Retinal pigment epithelial cell (primary cell): ENCODE data around the gene PPP4R3A.
"Not testable (repeated sequence)": the region's sequence is repeated elsewhere in the genome, so short reads cannot be mapped to it uniquely, and the experiment has no call there.

Source experiments
- DNase-seq: peaks from one replicate; pipeline ENCODE4 v3.0.0-alpha.2; 2010; ENCODE audit warnings: low read depth
- H3K4me3 ChIP-seq: 2 replicates; pipeline ENCODE4 v1.5.1; 2011; ENCODE audit warnings: mild to moderate bottlenecking, low read length, control low read depth, moderate library complexity
- TF ChIP-seq, protein P1 (sequence below): conservative IDR thresholded peaks from 2 replicates; pipeline ENCODE4 v1.5.1; 2011; ENCODE audit warnings: low read depth, low read length, control low read depth, inconsistent platforms

Gene PPP4R3A

DNA sequence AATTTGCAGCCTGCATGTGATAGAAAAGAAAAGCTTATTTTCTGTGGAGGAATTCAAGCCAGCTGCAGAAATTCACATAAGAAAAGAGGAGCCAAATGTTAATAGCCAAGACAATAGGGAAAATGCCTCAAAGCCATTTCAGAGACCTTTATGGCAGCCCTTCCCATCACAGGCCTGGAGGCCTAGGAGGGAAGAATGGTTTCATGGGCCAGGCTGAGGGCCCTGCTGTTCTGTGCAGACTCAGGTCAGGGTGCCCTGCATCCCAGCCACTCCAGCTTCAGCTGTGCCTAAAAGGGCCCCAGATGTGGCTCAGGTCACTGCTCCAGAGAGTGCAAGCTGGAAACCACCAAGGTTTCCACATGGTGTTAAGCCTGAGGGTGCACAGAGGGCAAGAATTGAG is 71.3 kb downstream of the PPP4R3A start:
- TF ChIP-seq, protein P1, sequence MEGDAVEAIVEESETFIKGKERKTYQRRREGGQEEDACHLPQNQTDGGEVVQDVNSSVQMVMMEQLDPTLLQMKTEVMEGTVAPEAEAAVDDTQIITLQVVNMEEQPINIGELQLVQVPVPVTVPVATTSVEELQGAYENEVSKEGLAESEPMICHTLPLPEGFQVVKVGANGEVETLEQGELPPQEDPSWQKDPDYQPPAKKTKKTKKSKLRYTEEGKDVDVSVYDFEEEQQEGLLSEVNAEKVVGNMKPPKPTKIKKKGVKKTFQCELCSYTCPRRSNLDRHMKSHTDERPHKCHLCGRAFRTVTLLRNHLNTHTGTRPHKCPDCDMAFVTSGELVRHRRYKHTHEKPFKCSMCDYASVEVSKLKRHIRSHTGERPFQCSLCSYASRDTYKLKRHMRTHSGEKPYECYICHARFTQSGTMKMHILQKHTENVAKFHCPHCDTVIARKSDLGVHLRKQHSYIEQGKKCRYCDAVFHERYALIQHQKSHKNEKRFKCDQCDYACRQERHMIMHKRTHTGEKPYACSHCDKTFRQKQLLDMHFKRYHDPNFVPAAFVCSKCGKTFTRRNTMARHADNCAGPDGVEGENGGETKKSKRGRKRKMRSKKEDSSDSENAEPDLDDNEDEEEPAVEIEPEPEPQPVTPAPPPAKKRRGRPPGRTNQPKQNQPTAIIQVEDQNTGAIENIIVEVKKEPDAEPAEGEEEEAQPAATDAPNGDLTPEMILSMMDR = no peak
- DNase-seq = no peak
- no peak overlapping the region for H3K4me3 ChIP-seq

DNA sequence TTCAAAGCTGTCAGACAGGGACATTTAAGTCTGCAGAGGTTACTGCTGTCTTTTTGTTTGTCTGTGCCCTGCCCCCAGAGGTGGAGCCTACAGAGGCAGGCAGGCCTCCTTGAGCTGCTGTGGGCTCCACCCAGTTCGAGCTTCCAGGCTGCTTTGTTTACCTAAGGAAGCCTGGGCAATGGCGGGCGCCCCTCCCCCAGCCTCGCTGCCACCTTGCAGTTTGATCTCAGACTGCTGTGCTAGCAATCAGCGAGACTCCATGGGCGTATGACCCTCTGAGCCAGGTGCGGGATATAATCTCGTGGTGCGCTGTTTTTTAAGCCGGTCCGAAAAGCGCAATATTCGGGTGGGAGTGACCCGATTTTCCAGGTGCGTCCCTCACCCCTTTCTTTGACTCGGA is 73.8 kb downstream of the PPP4R3A start:
- not testable (repeated sequence) for DNase-seq, H3K4me3 ChIP-seq

DNA sequence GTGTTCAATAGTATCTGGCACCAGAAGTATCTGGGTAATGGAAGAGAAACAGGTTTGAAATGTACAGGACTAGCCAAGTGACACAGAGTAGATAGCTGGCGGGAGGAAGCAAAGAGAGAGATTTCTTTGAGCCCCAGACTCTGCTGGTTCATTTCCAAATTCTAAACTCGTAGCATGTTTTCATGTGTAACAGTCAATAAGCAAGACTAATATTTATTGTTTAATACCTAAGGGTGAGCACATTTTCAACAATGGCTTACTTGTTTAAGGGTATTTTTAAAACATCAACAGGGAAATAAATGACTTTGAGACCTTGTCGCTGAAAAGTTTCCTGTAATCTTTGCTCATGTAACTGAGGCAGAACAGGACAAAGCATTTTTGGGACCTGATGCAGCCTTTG is 80.7 kb downstream of the PPP4R3A start:
- H3K4me3 ChIP-seq = no peak overlapping the region
- TF ChIP-seq, protein P1 = no peak
- DNase-seq = no peak

DNA sequence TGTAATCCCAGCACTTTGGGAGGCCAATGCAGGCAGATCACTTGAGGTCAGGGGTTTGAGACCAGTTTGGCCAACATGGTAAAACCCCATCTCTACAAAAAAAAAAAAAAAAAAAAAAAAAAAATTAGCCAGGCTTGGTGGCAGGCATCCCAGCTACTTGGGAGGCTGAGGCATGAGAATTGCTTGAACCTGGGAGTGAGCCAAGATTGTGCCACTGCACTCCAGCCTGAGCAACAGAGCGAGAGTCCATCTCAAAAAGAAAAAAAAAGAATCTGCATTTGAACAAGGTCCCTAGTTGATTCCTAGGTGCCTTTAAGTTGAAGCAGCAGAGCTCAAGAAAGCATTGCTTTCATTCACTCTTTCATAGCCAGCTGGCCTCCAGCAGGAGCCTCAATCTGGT is 81.2 kb downstream of the PPP4R3A start:
- not testable (repeated sequence) for H3K4me3 ChIP-seq, DNase-seq

DNA sequence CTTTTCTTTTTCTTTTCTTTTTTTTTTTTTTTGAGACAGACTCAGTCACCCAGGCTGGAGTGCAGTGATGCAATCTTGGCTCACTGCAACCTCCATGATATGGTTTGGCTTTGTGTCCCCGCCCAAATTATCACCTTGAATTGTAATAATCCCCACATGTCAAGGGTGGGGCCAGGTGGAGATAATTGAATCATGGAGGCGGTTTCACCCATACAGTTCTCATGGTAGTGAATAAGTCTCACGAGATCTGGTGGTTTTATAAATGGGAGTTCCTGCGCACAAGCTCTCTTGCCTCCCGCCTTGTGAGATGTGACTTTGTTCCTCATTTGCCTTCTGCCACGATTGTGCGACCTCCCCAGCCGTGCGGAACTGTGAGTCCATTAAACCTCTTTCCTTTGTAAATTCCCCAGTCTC is 84.6 kb downstream of the PPP4R3A start:
- not testable (repeated sequence) for DNase-seq

DNA sequence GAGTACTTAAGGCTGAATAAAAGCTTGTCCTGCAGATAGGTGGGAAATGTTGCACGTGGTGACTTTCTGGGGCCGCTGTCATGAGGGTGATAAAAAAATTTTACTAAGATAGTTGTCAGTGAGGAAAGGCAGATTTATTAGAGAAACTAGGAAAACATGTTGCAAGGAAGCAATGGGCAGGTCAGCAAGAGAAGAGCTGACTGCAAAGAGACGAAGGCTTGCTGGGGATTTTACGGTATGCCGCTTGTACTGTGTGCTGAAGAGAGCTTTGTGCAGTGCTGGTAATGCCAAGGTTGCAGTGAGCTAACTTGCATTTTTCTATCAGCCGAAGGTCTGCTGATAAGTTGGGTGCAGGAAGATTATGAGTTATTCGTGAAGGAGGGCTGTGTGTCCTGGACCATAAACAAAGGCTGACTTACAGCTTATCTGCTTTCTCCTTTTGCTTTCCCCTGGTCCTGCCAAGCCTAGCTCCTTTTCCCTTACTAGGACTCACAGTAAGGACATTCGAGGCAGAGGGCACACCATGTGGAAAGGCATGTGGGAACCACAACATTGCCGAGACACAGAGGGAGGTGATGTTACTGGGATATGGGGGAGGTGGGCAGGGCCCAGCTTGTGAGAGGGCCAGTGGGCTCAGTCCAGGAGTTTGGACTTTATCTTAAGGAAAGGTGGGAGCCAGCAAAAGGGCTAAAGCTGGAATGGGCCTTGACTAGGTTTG is 85.1 kb downstream of the PPP4R3A start:
- no peak overlapping the region for H3K4me3 ChIP-seq
- TF ChIP-seq, protein P1 = no peak
- no peak for DNase-seq

More for the DNA sequence above, 84.6 kb downstream of the PPP4R3A start:
- H3K4me3 ChIP-seq = not testable (repeated sequence)

DNA sequence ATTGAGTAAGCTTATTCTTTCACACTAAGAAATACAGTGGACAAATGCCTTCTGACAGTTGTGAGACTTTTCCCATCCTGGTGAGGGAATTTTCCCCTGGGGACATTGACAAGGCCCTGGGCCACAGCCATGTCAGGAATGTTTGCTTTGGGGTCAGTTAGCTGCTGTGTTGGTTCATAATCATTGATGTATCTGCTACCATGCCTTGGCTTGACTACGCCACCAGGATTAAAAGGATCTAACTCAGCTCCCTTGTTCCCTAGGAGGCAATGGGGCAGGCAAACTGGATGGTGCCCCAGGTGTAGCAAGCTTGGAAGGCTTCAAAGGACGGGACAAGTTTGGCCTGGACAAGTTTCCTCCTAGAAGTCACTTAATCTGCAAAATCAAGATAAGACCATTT is 89.4 kb downstream of the PPP4R3A start:
- no peak for DNase-seq
- H3K4me3 ChIP-seq = no peak overlapping the region
- TF ChIP-seq, protein P1 = no peak

DNA sequence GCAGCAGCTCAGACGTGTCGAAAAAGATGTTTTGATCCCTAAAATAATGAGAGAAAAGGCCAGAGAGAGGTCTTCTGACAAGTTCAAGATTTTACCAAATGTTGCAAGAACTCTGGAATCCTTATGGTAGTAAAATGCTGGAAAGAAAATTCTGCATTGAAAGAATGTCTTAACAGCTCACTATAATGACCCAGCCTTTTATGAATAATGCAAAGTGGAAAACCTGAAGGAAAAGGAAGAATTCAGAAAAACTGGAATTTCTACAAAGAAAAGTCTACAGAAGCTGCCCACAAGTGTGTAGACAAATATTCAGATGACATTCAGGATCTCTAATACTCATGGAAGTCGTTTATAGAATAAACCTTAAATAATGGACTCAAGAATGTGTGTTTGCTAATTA is 90.7 kb downstream of the PPP4R3A start:
- DNase-seq = no peak
- no peak overlapping the region for H3K4me3 ChIP-seq
- TF ChIP-seq, protein P1 = no peak

DNA sequence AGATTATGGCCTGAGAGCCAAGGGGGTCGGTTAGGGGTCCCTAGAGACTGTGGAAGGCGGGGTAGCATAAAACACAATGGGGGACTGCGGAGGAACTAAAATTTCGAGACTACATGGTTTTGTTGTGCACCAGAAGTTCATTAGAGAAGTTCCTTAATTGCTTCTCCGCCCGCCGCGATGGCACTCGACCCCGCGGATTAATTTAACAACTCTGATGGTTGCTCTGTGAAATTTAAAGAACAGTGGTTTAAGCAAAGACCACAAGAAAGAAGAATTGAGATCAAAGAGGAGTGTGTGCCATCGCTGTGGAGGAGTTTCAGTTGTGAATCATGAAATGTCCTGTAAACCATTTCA is 91.1 kb downstream of the PPP4R3A start:
- no peak for DNase-seq
- TF ChIP-seq, protein P1 = no peak
- no peak overlapping the region for H3K4me3 ChIP-seq
